ENCODE data around the gene PHACTR4. TPM values are rescaled to one million over a fixed set of nuclear protein-coding genes. Genes with fewer than 3 reads are reported as not detected.
A peak's percentile ranks its signal among the peaks of the same experiment; 100 is the strongest.
"Not testable (repeated sequence)": the region's sequence is repeated elsewhere in the genome, so short reads cannot be mapped to it uniquely, and the experiment has no call there.

The PHACTR4 gene
- polyA plus RNA-seq, 1 donor, result 38.0 TPM

- peaks cover 71% of the 10 kb centered on the region for H3K36me3 ChIP-seq (ENCODE audit: control insufficient read depth, insufficient read depth, low read length)
- not testable (repeated sequence) for H3K9me3 ChIP-seq (ENCODE audit: control insufficient read depth, low read depth, low read length); H3K27ac ChIP-seq (ENCODE audit: low read length); H3K27me3 ChIP-seq (ENCODE audit: control insufficient read depth, insufficient read depth, low read length); H3K4me1 ChIP-seq (ENCODE audit: control insufficient read depth, insufficient read depth, low read length); H3K4me3 ChIP-seq (ENCODE audit: low read length); DNase-seq
- WGBS (ENCODE audit: insufficient coverage, low lambda C conversion rate), result 100% methylated on average over 1 of the region's 13 CpGs
Observed at GRCh38 chr1:28479497-28479896, 110.0 kb downstream of the PHACTR4 start.

- Histone ChIP-seq H3K4me3 (ENCODE audit: low read length) (no peak overlapping the region), H3K27ac (ENCODE audit: low read length) (no peak overlapping the region), H3K4me1 (ENCODE audit: control insufficient read depth, insufficient read depth, low read length) (no peaks in the 10 kb centered on the region), H3K36me3 (ENCODE audit: control insufficient read depth, insufficient read depth, low read length) (peaks cover 71% of the 10 kb centered on the region), H3K9me3 (ENCODE audit: control insufficient read depth, low read depth, low read length) (no peaks in the 10 kb centered on the region), H3K27me3 (ENCODE audit: control insufficient read depth, insufficient read depth, low read length) (no peaks in the 10 kb centered on the region)
- DNase-seq, result no peak
- 80% methylated on average over 1 of the region's 5 CpGs for WGBS (ENCODE audit: insufficient coverage, low lambda C conversion rate)
Observed at GRCh38 chr1:28480308-28480707, 110.8 kb downstream of the PHACTR4 start.

GRCh38 chr1:28482138-28482537, 112.6 kb downstream of the PHACTR4 start:
- Histone ChIP-seq H3K9me3 (ENCODE audit: control insufficient read depth, low read depth, low read length) (no peaks in the 10 kb centered on the region), H3K36me3 (ENCODE audit: control insufficient read depth, insufficient read depth, low read length) (peaks cover 67% of the 10 kb centered on the region), H3K4me3 (ENCODE audit: low read length) (no peak overlapping the region), H3K4me1 (ENCODE audit: control insufficient read depth, insufficient read depth, low read length) (no peaks in the 10 kb centered on the region), H3K27me3 (ENCODE audit: control insufficient read depth, insufficient read depth, low read length) (no peaks in the 10 kb centered on the region), H3K27ac (ENCODE audit: low read length) (no peak overlapping the region)
- WGBS (ENCODE audit: insufficient coverage, low lambda C conversion rate), result 67% methylated on average over 1 of the region's 3 CpGs
- DNase-seq, result no peak

GRCh38 chr1:28482702-28483101, 113.2 kb downstream of the PHACTR4 start:
- no peaks in the 10 kb centered on the region for H3K4me1 ChIP-seq (ENCODE audit: control insufficient read depth, insufficient read depth, low read length)
- no peak overlapping the region for H3K4me3 ChIP-seq (ENCODE audit: low read length)
- WGBS (ENCODE audit: insufficient coverage, low lambda C conversion rate), result no CpG with 5 or more reads among the region's 2 CpGs
- peaks cover 62% of the 10 kb centered on the region for H3K36me3 ChIP-seq (ENCODE audit: control insufficient read depth, insufficient read depth, low read length)
- no peaks in the 10 kb centered on the region for H3K9me3 ChIP-seq (ENCODE audit: control insufficient read depth, low read depth, low read length)
- H3K27me3 ChIP-seq (ENCODE audit: control insufficient read depth, insufficient read depth, low read length), result no peaks in the 10 kb centered on the region
- H3K27ac ChIP-seq (ENCODE audit: low read length), result no peak overlapping the region
- no peak for DNase-seq

GRCh38 chr1:28494737-28495136, 125.2 kb downstream of the PHACTR4 start:
- WGBS (ENCODE audit: insufficient coverage, low lambda C conversion rate), result 100% methylated on average over 1 of the region's 1 CpG
- Histone ChIP-seq H3K4me3 (ENCODE audit: low read length) (no peak overlapping the region), H3K9me3 (ENCODE audit: control insufficient read depth, low read depth, low read length) (no peaks in the 10 kb centered on the region), H3K27ac (ENCODE audit: low read length) (no peak overlapping the region), H3K27me3 (ENCODE audit: control insufficient read depth, insufficient read depth, low read length) (no peaks in the 10 kb centered on the region), H3K4me1 (ENCODE audit: control insufficient read depth, insufficient read depth, low read length) (no peaks in the 10 kb centered on the region), H3K36me3 (ENCODE audit: control insufficient read depth, insufficient read depth, low read length) (peaks cover 54% of the 10 kb centered on the region)
- no peak for DNase-seq

- H3K4me1 ChIP-seq (ENCODE audit: control insufficient read depth, insufficient read depth, low read length), result peaks cover 8% of the 10 kb centered on the region
- H3K36me3 ChIP-seq (ENCODE audit: control insufficient read depth, insufficient read depth, low read length), result peaks cover 26% of the 10 kb centered on the region
- no peaks in the 10 kb centered on the region for H3K27me3 ChIP-seq (ENCODE audit: control insufficient read depth, insufficient read depth, low read length)
- no peak for DNase-seq
- no peaks in the 10 kb centered on the region for H3K9me3 ChIP-seq (ENCODE audit: control insufficient read depth, low read depth, low read length)
- H3K27ac ChIP-seq (ENCODE audit: low read length), result no peak overlapping the region
- WGBS (ENCODE audit: insufficient coverage, low lambda C conversion rate), result no CpG with 5 or more reads among the region's 4 CpGs
- H3K4me3 ChIP-seq (ENCODE audit: low read length), result no peak overlapping the region
Observed at GRCh38 chr1:28499553-28499952, 130.0 kb downstream of the PHACTR4 start.

GRCh38 chr1:28501925-28502324, 132.4 kb downstream of the PHACTR4 start:
- peaks cover 8% of the 10 kb centered on the region for H3K4me1 ChIP-seq (ENCODE audit: control insufficient read depth, insufficient read depth, low read length)
- DNase-seq, result no peak
- H3K9me3 ChIP-seq (ENCODE audit: control insufficient read depth, low read depth, low read length), result no peaks in the 10 kb centered on the region
- WGBS (ENCODE audit: insufficient coverage, low lambda C conversion rate), result 83% methylated on average over 4 of the region's 4 CpGs
- H3K27ac ChIP-seq (ENCODE audit: low read length), result peak overlapping the region; percentile 82
- peaks cover 9% of the 10 kb centered on the region for H3K36me3 ChIP-seq (ENCODE audit: control insufficient read depth, insufficient read depth, low read length)
- no peaks in the 10 kb centered on the region for H3K27me3 ChIP-seq (ENCODE audit: control insufficient read depth, insufficient read depth, low read length)
- no peak overlapping the region for H3K4me3 ChIP-seq (ENCODE audit: low read length)

GRCh38 chr1:28503117-28503516, 133.6 kb downstream of the PHACTR4 start:
- peak overlapping the region; percentile 7 for H3K27ac ChIP-seq (ENCODE audit: low read length)
- no peaks in the 10 kb centered on the region for H3K27me3 ChIP-seq (ENCODE audit: control insufficient read depth, insufficient read depth, low read length)
- peaks cover 9% of the 10 kb centered on the region for H3K36me3 ChIP-seq (ENCODE audit: control insufficient read depth, insufficient read depth, low read length)
- WGBS (ENCODE audit: insufficient coverage, low lambda C conversion rate), result 37% methylated on average over 2 of the region's 3 CpGs
- H3K4me3 ChIP-seq (ENCODE audit: low read length), result no peak overlapping the region
- DNase-seq, result peak; percentile 81 to 90
- no peaks in the 10 kb centered on the region for H3K9me3 ChIP-seq (ENCODE audit: control insufficient read depth, low read depth, low read length)
- H3K4me1 ChIP-seq (ENCODE audit: control insufficient read depth, insufficient read depth, low read length), result peaks cover 11% of the 10 kb centered on the region

- Histone ChIP-seq H3K4me1 (ENCODE audit: control insufficient read depth, insufficient read depth, low read length) (peaks cover 29% of the 10 kb centered on the region), H3K4me3 (ENCODE audit: low read length) (peak within 1 kb of the TSS; percentile 79), H3K27me3 (ENCODE audit: control insufficient read depth, insufficient read depth, low read length) (no peaks in the 10 kb centered on the region), H3K27ac (ENCODE audit: low read length) (peak within 1 kb of the TSS; percentile 80), H3K36me3 (ENCODE audit: control insufficient read depth, insufficient read depth, low read length) (peaks cover 31% of the 10 kb centered on the region), H3K9me3 (ENCODE audit: control insufficient read depth, low read depth, low read length) (no peaks in the 10 kb centered on the region)
- no CpG with 5 or more reads among the region's 41 CpGs for WGBS (ENCODE audit: insufficient coverage, low lambda C conversion rate)
- DNase-seq, result peak; percentile 98 to 99
Observed at GRCh38 chr1:28505406-28506187, 136.1 kb downstream of the PHACTR4 start, which contains the start of gene RCC1. TSS of gene RCC1 (plus strand) at chr1:28506043. CDS start at chr1:28529867, 23,824 bp downstream.

- peaks cover 29% of the 10 kb centered on the region for H3K4me1 ChIP-seq (ENCODE audit: control insufficient read depth, insufficient read depth, low read length)
- peak overlapping the region; percentile 80 for H3K27ac ChIP-seq (ENCODE audit: low read length)
- peaks cover 36% of the 10 kb centered on the region for H3K36me3 ChIP-seq (ENCODE audit: control insufficient read depth, insufficient read depth, low read length)
- no peaks in the 10 kb centered on the region for H3K27me3 ChIP-seq (ENCODE audit: control insufficient read depth, insufficient read depth, low read length)
- DNase-seq, result no peak
- peak overlapping the region; percentile 79 for H3K4me3 ChIP-seq (ENCODE audit: low read length)
- WGBS (ENCODE audit: insufficient coverage, low lambda C conversion rate), result no CpG with 5 or more reads among the region's 14 CpGs
- H3K9me3 ChIP-seq (ENCODE audit: control insufficient read depth, low read depth, low read length), result no peaks in the 10 kb centered on the region
Observed at GRCh38 chr1:28506907-28507246, 137.3 kb downstream of the PHACTR4 start.

GRCh38 chr1:28507247-28507645, 137.7 kb downstream of the PHACTR4 start:
- peaks cover 40% of the 10 kb centered on the region for H3K36me3 ChIP-seq (ENCODE audit: control insufficient read depth, insufficient read depth, low read length)
- peak overlapping the region; percentile 80 for H3K27ac ChIP-seq (ENCODE audit: low read length)
- WGBS (ENCODE audit: insufficient coverage, low lambda C conversion rate), result no CpG with 5 or more reads among the region's 11 CpGs

More at GRCh38 chr1:28507247-28507645, 137.7 kb downstream of the PHACTR4 start:
- no peak for DNase-seq
- Histone ChIP-seq H3K4me3 (ENCODE audit: low read length) (peak overlapping the region; percentile 79), H3K27me3 (ENCODE audit: control insufficient read depth, insufficient read depth, low read length) (no peaks in the 10 kb centered on the region), H3K4me1 (ENCODE audit: control insufficient read depth, insufficient read depth, low read length) (peaks cover 29% of the 10 kb centered on the region), H3K9me3 (ENCODE audit: control insufficient read depth, low read depth, low read length) (no peaks in the 10 kb centered on the region)

Data from large intestine (tissue), 3 donors.